Gastroesophageal sphincter (tissue), 3 donors: ENCODE measurements around the gene USP47.

ENCODE experiments used
- EP300 ChIP-seq: sonication (generic); formaldehyde crosslinking; IDR thresholded peaks from one replicate; pipeline ENCODE4 v1.6.1; 2017; ENCODE audit warnings: antibody characterized with exemption, mild to moderate bottlenecking
- POLR2A ChIP-seq, 2 donors: fragments of 450-650 bp; IDR thresholded peaks; one replicate each; pipeline ENCODE4 v1.6.1; 2017; ENCODE audit warnings: antibody characterized with exemption in 2 of 2, mild to moderate bottlenecking in 2 of 2, moderate library complexity in 1 of 2
- POLR2AphosphoS5 ChIP-seq: sonication (generic); formaldehyde crosslinking; IDR thresholded peaks from one replicate; pipeline ENCODE4 v1.6.1; 2017; ENCODE audit warnings: antibody characterized with exemption
- TF ChIP-seq, protein P1 (sequence below), 4 experiments: fragments of 200-600 bp in 2 of 4; fragments of 450-650 bp in 2 of 4; sonication (generic) in 1 of 4; IDR thresholded peaks; one replicate each; pipeline ENCODE4 v1.5.1; 2017 to 2019; ENCODE audit warnings: antibody characterized with exemption in 4 of 4, mild to moderate bottlenecking in 2 of 4, moderate library complexity in 2 of 4

DNA sequence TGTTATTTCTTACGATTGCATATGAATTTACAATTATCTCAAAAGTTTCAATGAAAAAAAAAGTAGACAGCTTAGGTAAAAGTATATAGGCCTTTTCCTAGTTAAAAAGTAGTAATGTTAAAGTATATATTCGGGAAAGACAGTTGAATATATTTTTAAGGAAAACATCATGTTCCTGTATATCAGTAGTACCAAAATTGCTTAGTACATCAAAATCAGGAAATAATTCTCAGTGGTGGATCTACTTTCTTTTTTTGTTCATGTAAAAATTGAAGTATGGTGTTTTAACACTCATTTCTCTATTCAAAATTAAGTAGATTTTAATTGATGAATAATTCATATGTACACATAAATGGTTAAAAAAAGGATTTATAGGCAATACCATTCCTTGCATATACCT lies 73.9 kb downstream of the USP47 start:
- TF ChIP-seq EP300 (no peak), POLR2AphosphoS5 (no peak), POLR2A (IDR thresholded peaks at IDR 0.05) (no peak)
- TF ChIP-seq, protein P1, sequence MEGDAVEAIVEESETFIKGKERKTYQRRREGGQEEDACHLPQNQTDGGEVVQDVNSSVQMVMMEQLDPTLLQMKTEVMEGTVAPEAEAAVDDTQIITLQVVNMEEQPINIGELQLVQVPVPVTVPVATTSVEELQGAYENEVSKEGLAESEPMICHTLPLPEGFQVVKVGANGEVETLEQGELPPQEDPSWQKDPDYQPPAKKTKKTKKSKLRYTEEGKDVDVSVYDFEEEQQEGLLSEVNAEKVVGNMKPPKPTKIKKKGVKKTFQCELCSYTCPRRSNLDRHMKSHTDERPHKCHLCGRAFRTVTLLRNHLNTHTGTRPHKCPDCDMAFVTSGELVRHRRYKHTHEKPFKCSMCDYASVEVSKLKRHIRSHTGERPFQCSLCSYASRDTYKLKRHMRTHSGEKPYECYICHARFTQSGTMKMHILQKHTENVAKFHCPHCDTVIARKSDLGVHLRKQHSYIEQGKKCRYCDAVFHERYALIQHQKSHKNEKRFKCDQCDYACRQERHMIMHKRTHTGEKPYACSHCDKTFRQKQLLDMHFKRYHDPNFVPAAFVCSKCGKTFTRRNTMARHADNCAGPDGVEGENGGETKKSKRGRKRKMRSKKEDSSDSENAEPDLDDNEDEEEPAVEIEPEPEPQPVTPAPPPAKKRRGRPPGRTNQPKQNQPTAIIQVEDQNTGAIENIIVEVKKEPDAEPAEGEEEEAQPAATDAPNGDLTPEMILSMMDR (IDR thresholded peaks at IDR 0.05) = no peak
